H1 (cell line): Measurements from ENCODE around the gene TPPP2. TPM values are rescaled to one million over a fixed set of nuclear protein-coding genes. Genes with fewer than 3 reads are reported as not detected.

ENCODE experiments used
- CTCF ChIA-PET: fragments of 300-600 bp; sonication (Branson Sonifier 250); formaldehyde crosslinking; loops from one replicate; lab custom pipeline; 2021; ENCODE audit not compliant: partially characterized antibody; lab: Charles Lee
- POLR2A ChIA-PET: fragments of 300-600 bp; sonication (Branson Sonifier 250); formaldehyde crosslinking; loops from one replicate; lab custom pipeline; 2021; ENCODE audit warnings: inconsistent platforms; ENCODE audit not compliant: partially characterized antibody; lab: Charles Lee
- DNase-seq, 2 experiments: peaks; one replicate each; pipeline versions ENCODE4 v3.0.0 to v3.0.0-alpha.2; 2010 to 2022; ENCODE audit warnings: low spot score in 2 of 2, low read depth in 1 of 2, mixed read lengths in 1 of 2
- FAIRE-seq: peaks from 2 replicates; lab custom pipeline; 2011; peaks lifted over from hg19 to GRCh38; lab: Jason Lieb, UNC
- H2AFZ ChIP-seq: 2 replicates; pipeline ENCODE4 v1.8.1; 2012; ENCODE audit warnings: low read length, inconsistent platforms
- H2AK5ac ChIP-seq: 2 replicates; pipeline ENCODE4 v1.6.1; 2013; ENCODE audit warnings: low read depth, low read length
- H2BK120ac ChIP-seq: replicated peaks from 2 replicates; pipeline ENCODE3; 2013; ENCODE audit warnings: low read depth, low read length, inconsistent platforms
- H2BK12ac ChIP-seq: 2 replicates; pipeline ENCODE4 v1.6.1; 2013; ENCODE audit warnings: low read depth, low read length
- H2BK15ac ChIP-seq: 2 replicates; pipeline ENCODE4 v1.6.1; 2013; ENCODE audit warnings: low read length
- H2BK20ac ChIP-seq: 2 replicates; pipeline ENCODE4 v1.6.1; 2013; ENCODE audit warnings: low read length
- H2BK5ac ChIP-seq: 2 replicates; pipeline ENCODE4 v1.6.1; 2013; ENCODE audit warnings: low read depth, low read length
- H3K14ac ChIP-seq: 2 replicates; pipeline ENCODE4 v1.6.1; 2013; ENCODE audit warnings: inconsistent platforms; ENCODE audit not compliant: insufficient read length
- H3K18ac ChIP-seq: 2 replicates; pipeline ENCODE4 v1.6.1; 2013; ENCODE audit warnings: low read length; ENCODE audit errors: extremely low read depth
- H3K23ac ChIP-seq: 2 replicates; pipeline ENCODE4 v1.6.1; 2013; ENCODE audit warnings: inconsistent platforms; ENCODE audit not compliant: insufficient read length
- H3K23me2 ChIP-seq: 2 replicates; pipeline ENCODE4 v1.6.1; 2013; ENCODE audit warnings: low read depth, low read length
- H3K27ac ChIP-seq: 2 replicates; pipeline ENCODE4 v1.6.1; 2011; ENCODE audit warnings: low read depth, low read length, inconsistent platforms
- H3K27me3 ChIP-seq, 4 experiments: replicated peaks in 1 of 4; 1 replicate in 1 of 4; 2 replicates in 3 of 4; pipeline versions ENCODE4 v1.6.1 to v1.8.1; 2011 to 2013; ENCODE audit warnings: low read length in 3 of 4, mild to moderate bottlenecking in 3 of 4, inconsistent platforms in 2 of 4, mixed read lengths in 2 of 4, moderate library complexity in 1 of 4; ENCODE audit not compliant: control insufficient read depth in 3 of 4, insufficient read depth in 3 of 4; ENCODE audit errors: extremely low read depth in 1 of 4
- H3K36me3 ChIP-seq, 4 experiments: 2 replicates each; pipeline versions ENCODE4 v1.6.1 to v1.8.1; 2011 to 2013; ENCODE audit warnings: mild to moderate bottlenecking in 4 of 4, low read length in 3 of 4, moderate library complexity in 2 of 4, control low read depth in 1 of 4, inconsistent platforms in 1 of 4; ENCODE audit not compliant: insufficient read depth in 4 of 4, control insufficient read depth in 2 of 4
- H3K4ac ChIP-seq: replicated peaks from 2 replicates; pipeline ENCODE3; 2013; ENCODE audit warnings: low read length, low read depth, mixed read lengths, inconsistent platforms; ENCODE audit not compliant: insufficient read length
- H3K4me1 ChIP-seq, 4 experiments: replicated peaks in 1 of 4; 1 replicate in 1 of 4; 2 replicates in 3 of 4; pipeline versions ENCODE4 v1.6.1 to v1.8.1; 2011 to 2013; ENCODE audit warnings: low read length in 3 of 4, inconsistent platforms in 2 of 4, mixed read lengths in 1 of 4; ENCODE audit not compliant: insufficient read depth in 4 of 4, control insufficient read depth in 3 of 4
- H3K4me2 ChIP-seq, 2 experiments: 2 replicates each; pipeline versions ENCODE4 v1.6.1 to v1.8.1; 2011 to 2013; ENCODE audit warnings: low read depth in 2 of 2, low read length in 2 of 2, control low read depth in 1 of 2, inconsistent platforms in 1 of 2, mild to moderate bottlenecking in 1 of 2; ENCODE audit not compliant: insufficient read depth in 1 of 2
- H3K4me3 ChIP-seq, 4 experiments: fragments of 200-600, 300-600 bp in 1 of 4; sonication (generic), shearing (Covaris generic), sonication (Bioruptor Twin) in 1 of 4; 2 replicates each; pipeline versions ENCODE4 v1.5.1 to v1.8.1; 2011 to 2016; ENCODE audit warnings: low read length in 4 of 4, low read depth in 3 of 4, control low read depth in 2 of 4, inconsistent platforms in 2 of 4, mild to moderate bottlenecking in 2 of 4, mixed read lengths in 1 of 4, moderate library complexity in 1 of 4; ENCODE audit not compliant: insufficient read depth in 2 of 4; ENCODE audit errors: extremely low read depth in 1 of 4
- H3K56ac ChIP-seq: replicated peaks from 2 replicates; pipeline ENCODE3; 2013; ENCODE audit warnings: low read depth, mild to moderate bottlenecking, mixed read lengths, low read length, inconsistent platforms; ENCODE audit not compliant: insufficient read length
- H3K79me1 ChIP-seq: 2 replicates; pipeline ENCODE4 v1.6.1; 2013; ENCODE audit warnings: low read depth, low read length, control low read depth
- H3K79me2 ChIP-seq, 2 experiments: 2 replicates each; pipeline versions ENCODE4 v1.6.1 to v1.8.1; 2012 to 2013; ENCODE audit warnings: low read length in 2 of 2, mild to moderate bottlenecking in 2 of 2, inconsistent platforms in 1 of 2; ENCODE audit not compliant: insufficient read depth in 2 of 2, control insufficient read depth in 1 of 2
- H3K9ac ChIP-seq, 4 experiments: replicated peaks in 1 of 4; 1 replicate in 1 of 4; 2 replicates in 3 of 4; pipeline versions ENCODE4 v1.6.1 to v1.8.1; 2011 to 2013; ENCODE audit warnings: low read depth in 3 of 4, low read length in 3 of 4, control low read depth in 2 of 4, mild to moderate bottlenecking in 2 of 4, moderate library complexity in 2 of 4, inconsistent platforms in 1 of 4; ENCODE audit errors: extremely low read depth in 1 of 4
- H3K9me3 ChIP-seq, 2 experiments: 2 replicates each; pipeline versions ENCODE4 v1.6.1 to v1.8.1; 2012 to 2013; ENCODE audit warnings: mild to moderate bottlenecking in 2 of 2, moderate library complexity in 2 of 2, control low read depth in 1 of 2, inconsistent platforms in 1 of 2, low read depth in 1 of 2, low read length in 1 of 2, mixed read lengths in 1 of 2; ENCODE audit not compliant: insufficient read depth in 2 of 2
- H4K20me1 ChIP-seq, 2 experiments: replicated peaks in 1 of 2; 2 replicates each; pipeline versions ENCODE3 to v1.8.1; 2011 to 2013; ENCODE audit warnings: inconsistent platforms in 2 of 2, low read length in 2 of 2, mild to moderate bottlenecking in 1 of 2; ENCODE audit not compliant: insufficient read depth in 2 of 2, control insufficient read depth in 1 of 2
- H4K5ac ChIP-seq: 2 replicates; pipeline ENCODE4 v1.6.1; 2013; ENCODE audit warnings: low read length, low read depth, mixed read lengths, inconsistent platforms; ENCODE audit not compliant: insufficient read length
- H4K8ac ChIP-seq: 2 replicates; pipeline ENCODE4 v1.8.0; 2013; ENCODE audit warnings: mild to moderate bottlenecking, moderate library complexity, low read length, inconsistent platforms; ENCODE audit not compliant: insufficient read depth; ENCODE audit errors: extremely low read depth
- H4K91ac ChIP-seq: replicated peaks from 2 replicates; pipeline ENCODE3; 2013; ENCODE audit warnings: low read length, mixed read lengths, inconsistent platforms; ENCODE audit not compliant: insufficient read length
- BCL11A ChIP-seq, 2 experiments: IDR thresholded peaks; one replicate each; pipeline ENCODE4 v1.6.1; 2011; ENCODE audit warnings: low read depth in 2 of 2, low read length in 2 of 2, mild to moderate bottlenecking in 2 of 2
- CTBP2 ChIP-seq: IDR thresholded peaks from 2 replicates; pipeline ENCODE4 v1.7.0; 2011; ENCODE audit warnings: borderline replicate concordance, mild to moderate bottlenecking, moderate library complexity, mixed read lengths, low read length; ENCODE audit not compliant: insufficient read depth, insufficient read length
- HDAC6 ChIP-seq: IDR thresholded peaks from one replicate; pipeline ENCODE4 v1.7.1; 2012; ENCODE audit warnings: low read depth, mild to moderate bottlenecking, inconsistent platforms, low read length, moderate library complexity
- PHF8 ChIP-seq: fragments of 200-600 bp; sonication (generic); conservative IDR thresholded peaks from 2 replicates; pipeline ENCODE4 v1.7.1; 2012; ENCODE audit warnings: low read depth, mild to moderate bottlenecking, inconsistent platforms, low read length, moderate library complexity
- RNF2 ChIP-seq: fragments of 200-900, 300-1000 bp; sonication (generic); IDR thresholded peaks from 2 replicates; pipeline ENCODE4 v1.7.1; 2016; ENCODE audit warnings: borderline replicate concordance, low read depth, mild to moderate bottlenecking, antibody characterized with exemption, low read length; ENCODE audit not compliant: poor library complexity, severe bottlenecking; ENCODE audit errors: missing control alignments
- SP4 ChIP-seq: IDR thresholded peaks from 2 replicates; pipeline ENCODE4 v1.6.1; 2012; ENCODE audit warnings: low read length, inconsistent platforms
- YY1 ChIP-seq: IDR thresholded peaks from 2 replicates; pipeline ENCODE4 v1.6.1; 2011; ENCODE audit warnings: low read depth, mild to moderate bottlenecking, low read length
- WGBS, 2 experiments: shearing (Covaris generic) in 1 of 2; methylation state at CpG; one replicate each; pipeline versions ENCODE4 v1.1.6 to v1.1.7; 2013 to 2015; ENCODE audit warnings: low lambda C conversion rate in 2 of 2, mixed read lengths in 2 of 2, inconsistent platforms in 1 of 2, low coverage in 1 of 2, missing lambda C conversion rate in 1 of 2; ENCODE audit not compliant: insufficient replicate concordance in 2 of 2, insufficient coverage in 1 of 2, insufficient read length in 1 of 2; ENCODE audit errors: extremely low coverage in 1 of 2, missing lambda C conversion rate in 1 of 2; 5-methylcytosine and 5-hydroxymethylcytosine counted together
- polyA plus RNA-seq, 7 experiments: library from polyadenylated mRNA; depleted of rRNA in 3 of 7; stranded (reverse) in 5 of 7; unstranded in 2 of 7; fragments of >200 nt in 5 of 7; fragments of 200-250 nt in 2 of 7; gene quantifications; 1 replicate in 5 of 7; 2 replicates in 1 of 7; 4 replicates in 1 of 7; pipeline versions ENCODE4 v1.2.1 to v1.2.3, GENCODE V29; 2011 to 2013; ENCODE audit warnings: missing spikeins in 2 of 7, mixed read lengths in 2 of 7
- total RNA-seq: library from RNA; stranded (reverse); fragmentation: NEBNext Ultra II Directional; extraction: Animal tissue kit (Norgen Biotek cat#: 25700); gene quantifications from 2 replicates; pipeline ENCODE4 v1.2.1, GENCODE V29; 2021
- TF ChIP-seq, protein P1 (sequence below): IDR thresholded peaks from 2 replicates; pipeline ENCODE4 v1.6.1; 2011; ENCODE audit warnings: low read depth, mild to moderate bottlenecking, low read length; ENCODE audit not compliant: insufficient read depth
- TF ChIP-seq, protein P2 (sequence below), 3 experiments: IDR thresholded peaks; 1 replicate in 2 of 3; 2 replicates in 1 of 3; pipeline versions ENCODE4 v1.5.1 to v1.6.1; 2011; ENCODE audit warnings: low read length in 3 of 3, mild to moderate bottlenecking in 3 of 3, inconsistent platforms in 2 of 3, low read depth in 1 of 3, moderate library complexity in 1 of 3; ENCODE audit not compliant: insufficient read depth in 1 of 3; ENCODE audit errors: control extremely low read depth in 1 of 3

TPPP2 gene
- total and polyA plus RNA-seq, 2 of the 8 experiments (the other 6 are each of a cell fraction or from before 2014, with no cell fraction given) = not detected

DNA sequence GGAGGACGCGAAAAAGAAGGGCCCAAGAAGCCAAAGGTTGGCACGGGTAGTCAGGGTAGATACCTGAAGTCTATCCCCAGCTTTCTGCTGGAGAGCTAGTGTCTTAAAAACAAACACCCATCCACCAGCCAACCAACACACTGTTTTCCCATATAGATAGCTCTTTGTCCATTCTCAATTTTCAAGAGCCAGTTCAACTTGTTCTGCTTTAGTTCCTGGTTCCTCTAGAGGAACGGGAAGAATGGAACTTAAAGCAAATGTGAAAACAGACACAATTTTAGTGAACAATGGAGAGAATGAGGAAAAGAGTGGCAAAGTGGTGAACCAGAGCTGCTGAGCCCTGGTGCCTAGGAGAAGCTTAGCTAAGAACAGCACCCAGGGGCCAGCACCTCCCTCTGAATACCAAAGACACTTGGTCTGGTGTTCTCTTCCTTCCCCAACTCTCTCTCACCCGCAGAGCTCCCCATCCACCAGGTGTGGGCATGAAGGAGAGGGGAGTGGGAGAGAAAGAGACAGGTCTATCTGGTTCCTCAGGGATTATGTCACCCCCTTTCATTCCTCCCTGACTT lies 9.0 kb upstream of the TPPP2 start:
- Histone ChIP-seq H2BK12ac (no peak overlapping the region), H3K23me2 (peaks cover 13% of the 10 kb centered on the region), H2BK20ac (no peak overlapping the region), H3K27me3 (peaks cover 2 to 24% (median 20%) of the 10 kb centered on the region in 4 experiments; a peak in 6 of 7 replicates), H3K79me2 (no peaks in the 10 kb centered on the region), H2BK5ac (no peak overlapping the region), H4K20me1 (no peaks in the 10 kb centered on the region), H2AFZ (no peak overlapping the region), H3K4me3 (no peak overlapping the region), H3K9me3 (no peaks in the 10 kb centered on the region), H3K4me1 (peaks cover 0 to 10% (median 7%) of the 10 kb centered on the region in 4 experiments; a peak in 4 of 7 replicates), H3K56ac (no peak overlapping the region), H4K5ac (no peak overlapping the region), H3K4me2 (no peak overlapping the region), H3K4ac (no peak overlapping the region), H2BK120ac (no peak overlapping the region), H3K14ac (no peak overlapping the region), H3K27ac (no peak overlapping the region), H4K91ac (no peak overlapping the region), H4K8ac (no peak overlapping the region), H3K36me3 (peaks cover 0 to 5% (median under 1%) of the 10 kb centered on the region in 4 experiments; a peak in 3 of 8 replicates), H2AK5ac (no peak overlapping the region), H3K79me1 (no peaks in the 10 kb centered on the region), H3K18ac (no peak overlapping the region), H3K23ac (no peak overlapping the region), H3K9ac (no peak overlapping the region), H2BK15ac (no peak overlapping the region)
- ChIA-PET CTCF (interaction anchor here (0.9 to 16.1 kb wide), 11 partner anchors 12 to 83 kb away, joined by 3 to 371 read pairs (median 5); partner anchors contain the start of genes ARHGEF40 and RNASE7), POLR2A (interaction anchor here (0.9 to 1.2 kb wide), 3 partner anchors 49 to 82 kb away, joined by 3 to 4 read pairs (median 3); partner anchors contain the start of gene ARHGEF40)
- 91% methylated on average over 5 of the region's 5 CpGs; no CpG with 5 or more reads in 1 of the 2 experiments for WGBS, 2 experiments
- DNase-seq (no peak), FAIRE-seq (no peak)
- TF ChIP-seq, protein P1, sequence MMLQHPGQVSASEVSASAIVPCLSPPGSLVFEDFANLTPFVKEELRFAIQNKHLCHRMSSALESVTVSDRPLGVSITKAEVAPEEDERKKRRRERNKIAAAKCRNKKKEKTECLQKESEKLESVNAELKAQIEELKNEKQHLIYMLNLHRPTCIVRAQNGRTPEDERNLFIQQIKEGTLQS = no peak
- TF ChIP-seq CTBP2 = no peak
- TF ChIP-seq RNF2 = no peak
- TF ChIP-seq, protein P2, sequence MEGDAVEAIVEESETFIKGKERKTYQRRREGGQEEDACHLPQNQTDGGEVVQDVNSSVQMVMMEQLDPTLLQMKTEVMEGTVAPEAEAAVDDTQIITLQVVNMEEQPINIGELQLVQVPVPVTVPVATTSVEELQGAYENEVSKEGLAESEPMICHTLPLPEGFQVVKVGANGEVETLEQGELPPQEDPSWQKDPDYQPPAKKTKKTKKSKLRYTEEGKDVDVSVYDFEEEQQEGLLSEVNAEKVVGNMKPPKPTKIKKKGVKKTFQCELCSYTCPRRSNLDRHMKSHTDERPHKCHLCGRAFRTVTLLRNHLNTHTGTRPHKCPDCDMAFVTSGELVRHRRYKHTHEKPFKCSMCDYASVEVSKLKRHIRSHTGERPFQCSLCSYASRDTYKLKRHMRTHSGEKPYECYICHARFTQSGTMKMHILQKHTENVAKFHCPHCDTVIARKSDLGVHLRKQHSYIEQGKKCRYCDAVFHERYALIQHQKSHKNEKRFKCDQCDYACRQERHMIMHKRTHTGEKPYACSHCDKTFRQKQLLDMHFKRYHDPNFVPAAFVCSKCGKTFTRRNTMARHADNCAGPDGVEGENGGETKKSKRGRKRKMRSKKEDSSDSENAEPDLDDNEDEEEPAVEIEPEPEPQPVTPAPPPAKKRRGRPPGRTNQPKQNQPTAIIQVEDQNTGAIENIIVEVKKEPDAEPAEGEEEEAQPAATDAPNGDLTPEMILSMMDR (IDR thresholded peaks at IDR 0.05; ENCODE audit: control extremely low read depth in 1 of 3, insufficient read depth in 1 of 3, low read depth in 1 of 3, low read length in 3 of 3) = no peak
- TF ChIP-seq BCL11A (IDR thresholded peaks at IDR 0.05; ENCODE audit: low read depth in 2 of 2, low read length in 2 of 2) = no peak
- no peak for TF ChIP-seq YY1
- TF ChIP-seq SP4 = no peak
- no peak for TF ChIP-seq PHF8
- no peak for TF ChIP-seq HDAC6
